Testis (tissue), 2 donors: ENCODE measurements around the gene MLANA.

Experiments
- POLR2A ChIP-seq: fragments of 450-650 bp; IDR thresholded peaks from one replicate; pipeline ENCODE4 v1.6.1; 2017; ENCODE audit warnings: antibody characterized with exemption, mild to moderate bottlenecking, moderate library complexity
- TF ChIP-seq, protein P1 (sequence below), 3 experiments: fragments of 450-650 bp in 2 of 3; fragments of 200-600 bp in 1 of 3; sonication (generic) in 1 of 3; IDR thresholded peaks; one replicate each; pipeline ENCODE4 v1.5.1; 2016 to 2019; ENCODE audit warnings: antibody characterized with exemption in 3 of 3, mild to moderate bottlenecking in 2 of 3, moderate library complexity in 1 of 3

DNA sequence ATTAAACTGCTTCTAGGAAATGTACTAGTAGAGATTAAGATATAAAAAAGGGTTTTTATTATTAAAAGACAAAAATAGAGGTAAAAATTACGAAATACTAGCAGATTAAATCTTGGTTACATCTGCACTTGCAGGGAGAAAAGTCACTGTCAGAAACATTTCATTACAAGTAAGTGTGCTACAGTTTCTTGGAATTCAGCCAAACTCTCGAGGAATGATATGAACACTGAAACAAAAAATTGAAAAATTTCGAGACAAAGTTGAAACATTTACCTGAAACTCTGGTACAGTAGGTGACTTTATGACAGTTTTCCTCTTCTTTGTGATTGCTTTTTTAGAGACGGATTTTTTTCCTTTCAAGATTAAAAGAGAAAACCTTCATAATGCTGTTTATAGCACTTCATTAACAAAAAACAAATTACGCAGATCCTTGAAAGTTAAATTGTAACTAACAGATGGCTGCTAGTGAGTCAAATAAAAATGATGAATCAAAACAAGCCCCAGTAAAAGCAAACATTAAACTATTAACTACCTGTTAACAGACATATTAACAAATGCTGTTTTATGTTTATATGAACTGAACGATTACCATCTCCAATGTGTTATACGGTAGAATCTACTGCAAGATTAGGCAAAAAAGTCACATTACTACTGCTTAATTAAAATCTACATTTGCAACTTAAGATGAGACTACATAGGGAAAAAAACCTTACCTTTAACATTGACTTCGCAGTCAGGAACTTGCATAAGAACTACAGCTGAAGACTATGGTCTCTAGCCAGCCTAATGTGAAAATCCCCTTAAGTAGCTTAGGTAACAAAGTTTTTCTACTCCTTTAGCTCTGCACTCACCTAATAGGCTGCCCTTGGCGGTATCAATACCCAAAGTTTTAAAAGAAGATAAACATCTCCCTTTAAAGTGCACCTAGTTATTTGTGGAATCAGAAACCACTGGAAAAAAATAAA lies 63.3 kb downstream of the MLANA start:
- TF ChIP-seq, protein P1, sequence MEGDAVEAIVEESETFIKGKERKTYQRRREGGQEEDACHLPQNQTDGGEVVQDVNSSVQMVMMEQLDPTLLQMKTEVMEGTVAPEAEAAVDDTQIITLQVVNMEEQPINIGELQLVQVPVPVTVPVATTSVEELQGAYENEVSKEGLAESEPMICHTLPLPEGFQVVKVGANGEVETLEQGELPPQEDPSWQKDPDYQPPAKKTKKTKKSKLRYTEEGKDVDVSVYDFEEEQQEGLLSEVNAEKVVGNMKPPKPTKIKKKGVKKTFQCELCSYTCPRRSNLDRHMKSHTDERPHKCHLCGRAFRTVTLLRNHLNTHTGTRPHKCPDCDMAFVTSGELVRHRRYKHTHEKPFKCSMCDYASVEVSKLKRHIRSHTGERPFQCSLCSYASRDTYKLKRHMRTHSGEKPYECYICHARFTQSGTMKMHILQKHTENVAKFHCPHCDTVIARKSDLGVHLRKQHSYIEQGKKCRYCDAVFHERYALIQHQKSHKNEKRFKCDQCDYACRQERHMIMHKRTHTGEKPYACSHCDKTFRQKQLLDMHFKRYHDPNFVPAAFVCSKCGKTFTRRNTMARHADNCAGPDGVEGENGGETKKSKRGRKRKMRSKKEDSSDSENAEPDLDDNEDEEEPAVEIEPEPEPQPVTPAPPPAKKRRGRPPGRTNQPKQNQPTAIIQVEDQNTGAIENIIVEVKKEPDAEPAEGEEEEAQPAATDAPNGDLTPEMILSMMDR (IDR thresholded peaks at IDR 0.05): no peak
- no peak for TF ChIP-seq POLR2A
